HG02759 (cell line): ENCODE results near the gene ASS1.

Experiments used
- ATAC-seq: cut with Tn5 transposase; IDR thresholded peaks from one replicate; pipeline ENCODE4 v1.9.1; 2021; ENCODE audit warnings: mild to moderate bottlenecking, moderate library complexity; ENCODE audit not compliant: unreplicated experiment

Gene ASS1

DNA sequence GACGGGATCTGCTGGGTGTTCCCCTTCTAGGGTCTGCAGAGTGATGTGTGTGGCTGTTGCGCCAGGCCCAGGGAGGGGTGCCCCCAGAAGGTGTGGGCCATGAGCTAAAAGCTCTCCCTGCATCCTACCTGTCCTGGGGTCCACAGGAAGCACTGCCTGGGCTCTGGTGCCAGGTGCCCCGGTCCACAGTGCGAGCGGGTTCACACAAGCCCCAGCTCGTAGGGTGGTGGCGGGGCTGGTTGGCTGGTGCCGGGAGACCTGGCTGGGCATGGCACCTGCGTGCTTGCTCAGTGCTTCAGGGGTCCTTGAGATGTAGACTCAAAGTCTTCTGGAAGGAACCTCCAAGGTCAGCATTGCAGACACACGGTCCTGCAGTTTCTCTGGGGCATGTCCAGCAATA, 25.5 kb downstream of the ASS1 start:
- no peak for ATAC-seq

DNA sequence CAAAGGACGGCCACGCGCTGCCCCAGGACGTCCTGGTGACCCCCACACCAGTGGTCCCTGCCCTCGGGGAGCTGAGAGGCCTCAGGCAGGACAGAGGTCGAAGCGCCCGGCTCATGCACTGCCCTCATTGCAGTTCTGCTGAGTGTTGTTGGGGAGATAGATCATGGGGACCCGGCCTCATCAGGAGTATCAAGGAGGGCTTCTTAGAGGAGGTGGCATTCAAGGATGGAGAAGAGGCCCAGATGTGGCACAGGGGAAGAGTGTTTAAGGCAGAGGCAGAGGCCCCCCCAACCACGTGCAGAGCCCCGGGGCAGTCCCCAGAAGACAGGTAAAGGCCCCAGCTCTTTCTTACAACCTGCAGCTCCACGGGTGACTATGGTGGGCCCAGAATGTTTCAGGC, 26.2 kb downstream of the ASS1 start:
- ATAC-seq = no peak

DNA sequence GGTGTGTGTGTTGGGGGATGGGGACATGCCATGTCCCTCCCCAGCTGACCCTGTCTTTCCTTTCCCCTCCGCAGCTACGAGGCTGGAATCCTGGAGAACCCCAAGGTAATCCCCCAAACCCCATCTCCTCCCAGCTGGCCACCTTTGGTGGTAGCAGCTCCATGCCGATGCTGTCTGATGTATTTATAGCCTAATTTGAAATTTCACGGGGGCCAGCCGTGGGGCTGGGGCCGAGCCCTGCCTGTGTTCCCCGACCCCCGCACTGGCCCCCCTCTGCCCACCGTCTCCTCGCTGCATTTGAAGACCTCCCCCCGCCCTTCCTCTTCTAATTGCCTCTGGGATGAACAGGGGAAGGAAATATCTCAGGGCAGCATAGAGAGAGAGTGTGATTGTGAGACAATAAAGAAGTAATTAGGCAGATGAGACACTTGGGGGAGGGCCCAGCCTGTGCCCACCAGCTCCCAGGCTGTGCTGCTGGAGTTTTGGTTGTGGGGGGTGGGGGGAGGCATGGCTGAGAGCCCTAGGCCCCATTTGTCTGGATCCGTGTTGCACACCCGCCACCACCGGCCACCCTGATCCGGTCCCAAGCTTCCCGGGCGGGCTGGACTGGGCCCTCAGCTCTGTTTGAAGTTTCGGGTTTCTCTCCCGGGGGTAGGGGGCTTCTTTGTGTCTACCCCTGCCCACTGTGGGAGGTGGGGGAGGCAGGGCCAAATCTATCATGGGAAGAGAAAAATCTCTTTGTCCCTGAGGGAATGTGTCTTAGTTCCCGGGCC, 26.8 kb downstream of the ASS1 start:
- ATAC-seq = no peak

DNA sequence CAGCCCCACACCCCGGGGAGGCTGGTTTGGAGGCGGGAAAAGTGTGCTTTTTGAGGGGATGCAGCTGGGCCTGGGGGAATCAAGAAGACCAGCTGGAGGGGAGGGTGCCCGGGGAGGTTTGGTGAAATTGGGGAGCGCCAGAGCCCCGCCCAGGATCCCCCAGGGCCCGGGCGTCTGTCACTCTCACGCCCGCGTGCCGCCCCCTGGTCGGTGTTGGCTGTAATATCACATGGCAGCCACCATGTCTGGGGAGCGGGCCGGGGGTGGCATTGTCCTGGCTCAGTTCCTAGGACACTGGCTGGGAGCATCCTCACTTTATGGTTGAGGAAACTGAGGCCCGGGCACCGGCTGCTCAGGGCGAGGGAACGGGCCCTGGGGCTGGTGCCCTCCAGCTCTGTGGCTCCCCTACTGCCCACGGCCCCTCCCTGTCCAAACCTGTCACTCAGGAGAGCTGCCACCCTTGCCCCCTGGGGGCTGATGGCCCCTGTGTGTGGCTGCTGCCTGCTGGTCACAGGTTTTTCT, 27.5 kb downstream of the ASS1 start:
- no peak for ATAC-seq

DNA sequence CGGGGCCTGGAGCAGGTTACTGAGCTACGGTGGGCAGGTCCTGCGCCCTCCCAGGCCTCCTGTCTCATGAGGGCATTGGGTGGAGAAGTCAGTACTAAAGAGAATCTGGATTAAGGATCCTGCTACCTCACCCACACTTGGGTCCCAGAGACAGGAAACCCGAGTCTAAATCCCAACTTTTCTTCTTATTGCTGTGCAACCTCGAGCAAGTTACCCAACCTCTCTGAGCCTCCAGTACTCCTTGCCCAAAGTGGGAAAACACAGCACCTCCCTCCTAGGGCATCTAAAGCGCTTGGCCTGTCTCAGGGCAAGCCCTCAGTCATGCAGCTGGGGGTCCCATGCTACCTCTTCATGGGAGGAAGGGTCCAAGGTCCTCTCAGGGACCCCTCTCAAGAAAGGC, 28.2 kb downstream of the ASS1 start:
- ATAC-seq = no peak

DNA sequence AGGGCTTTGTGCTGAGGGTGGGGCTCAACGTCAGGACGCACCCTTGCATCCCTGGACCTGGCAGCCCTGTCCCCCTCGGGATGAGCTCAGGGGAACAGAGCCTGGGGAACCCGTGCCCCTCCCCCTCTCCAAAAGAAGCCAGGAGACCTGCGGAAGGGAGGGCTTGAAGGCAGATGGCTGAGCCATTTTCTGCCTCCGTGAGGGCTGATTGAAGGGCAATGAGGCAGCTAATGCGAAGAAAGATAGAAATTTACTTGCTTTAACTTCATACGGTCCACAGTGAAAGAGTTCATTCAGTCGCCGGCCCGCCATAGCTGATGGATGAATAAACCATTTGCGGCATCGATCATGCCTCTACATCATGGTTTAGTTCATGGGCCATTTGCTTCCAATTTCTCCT, 28.8 kb downstream of the ASS1 start:
- no peak for ATAC-seq

DNA sequence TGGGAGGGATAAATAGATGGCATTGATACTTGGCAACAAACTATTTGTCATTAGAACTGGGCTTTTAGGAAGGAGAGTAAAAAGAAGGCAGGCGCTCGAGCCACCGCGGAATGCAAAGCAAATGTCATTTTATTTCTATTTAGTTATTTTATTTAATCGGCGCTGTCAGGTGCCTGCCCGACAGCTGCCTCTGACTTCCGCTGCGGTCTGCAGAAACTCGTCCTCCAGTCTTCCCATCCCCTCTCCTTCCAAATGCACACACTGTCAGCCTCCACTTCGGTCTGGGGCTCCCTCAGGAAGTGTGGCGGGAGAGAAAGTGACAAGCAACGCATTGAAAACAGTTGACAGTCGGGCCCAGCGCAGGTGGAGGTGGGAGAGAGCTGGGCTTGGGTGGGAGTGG, 29.3 kb downstream of the ASS1 start:
- ATAC-seq = no peak

DNA sequence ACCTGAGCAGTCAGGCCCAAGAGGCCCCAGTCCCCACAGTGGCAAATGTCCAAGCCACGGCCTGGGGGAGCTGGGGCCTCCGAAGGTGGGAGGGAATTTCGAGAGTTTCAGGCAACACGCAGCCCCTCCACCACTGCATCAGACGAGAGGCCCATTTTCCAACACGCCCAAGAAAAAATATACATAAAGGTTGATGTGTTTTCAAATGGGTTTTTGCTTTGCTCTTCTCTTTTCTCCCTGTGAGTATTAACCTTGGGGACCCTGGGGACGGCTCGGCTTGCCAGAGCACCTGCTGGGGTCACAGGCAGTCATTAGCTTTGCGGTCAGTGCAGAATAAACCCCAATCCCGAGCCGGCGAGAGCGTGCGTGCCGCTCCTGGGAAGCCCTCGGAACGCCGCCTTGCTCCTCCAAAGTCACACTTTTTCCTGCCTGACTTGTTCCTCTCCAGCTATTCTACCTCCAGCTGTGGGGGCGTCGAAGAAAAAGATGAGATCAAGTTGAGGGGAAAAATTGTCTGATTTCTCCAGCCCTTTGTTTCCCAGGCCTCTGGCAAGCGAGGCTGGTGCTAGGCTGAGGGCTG, 31.5 kb downstream of the ASS1 start:
- ATAC-seq = no peak

DNA sequence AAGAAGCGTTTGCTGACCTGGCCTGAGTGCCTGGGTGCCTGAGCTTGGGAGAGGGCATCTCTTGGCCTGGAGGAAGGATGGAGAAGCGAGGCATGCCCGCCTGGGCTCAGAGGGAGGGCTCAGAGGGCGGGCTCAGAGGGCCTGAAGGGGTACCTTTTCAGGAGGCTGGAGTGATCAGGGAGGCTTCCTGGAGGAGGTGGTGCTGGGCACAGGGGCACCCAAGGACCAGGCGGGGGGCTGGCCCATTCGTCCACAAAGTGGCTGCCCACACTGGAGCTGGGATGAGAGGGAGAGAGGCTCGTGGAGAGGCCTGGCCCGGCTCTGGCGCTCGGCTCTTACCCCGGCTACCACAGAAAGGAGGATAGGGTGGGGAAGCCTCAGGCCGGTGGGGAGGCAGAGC, 32.8 kb downstream of the ASS1 start:
- no peak for ATAC-seq

DNA sequence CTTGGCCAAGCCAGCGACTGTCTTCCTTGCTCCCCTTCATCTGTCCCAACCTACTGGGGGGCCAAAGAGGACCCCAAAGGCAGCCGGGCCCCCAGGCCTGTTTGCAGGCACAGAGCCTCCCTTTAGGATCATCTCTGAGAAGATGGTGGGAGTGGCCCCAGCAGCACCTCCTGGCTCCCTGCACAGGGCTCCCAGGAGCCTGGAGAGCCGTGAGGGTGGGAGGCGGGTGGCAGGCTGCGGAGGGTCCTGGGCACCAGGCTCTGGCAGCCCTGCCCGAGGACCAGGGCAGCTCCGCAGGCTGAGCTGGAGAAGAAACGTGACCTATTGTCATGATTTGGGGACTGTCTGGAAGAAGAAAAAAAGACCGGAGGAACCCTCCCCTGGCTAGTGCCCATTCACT, 33.4 kb downstream of the ASS1 start:
- ATAC-seq = no peak

DNA sequence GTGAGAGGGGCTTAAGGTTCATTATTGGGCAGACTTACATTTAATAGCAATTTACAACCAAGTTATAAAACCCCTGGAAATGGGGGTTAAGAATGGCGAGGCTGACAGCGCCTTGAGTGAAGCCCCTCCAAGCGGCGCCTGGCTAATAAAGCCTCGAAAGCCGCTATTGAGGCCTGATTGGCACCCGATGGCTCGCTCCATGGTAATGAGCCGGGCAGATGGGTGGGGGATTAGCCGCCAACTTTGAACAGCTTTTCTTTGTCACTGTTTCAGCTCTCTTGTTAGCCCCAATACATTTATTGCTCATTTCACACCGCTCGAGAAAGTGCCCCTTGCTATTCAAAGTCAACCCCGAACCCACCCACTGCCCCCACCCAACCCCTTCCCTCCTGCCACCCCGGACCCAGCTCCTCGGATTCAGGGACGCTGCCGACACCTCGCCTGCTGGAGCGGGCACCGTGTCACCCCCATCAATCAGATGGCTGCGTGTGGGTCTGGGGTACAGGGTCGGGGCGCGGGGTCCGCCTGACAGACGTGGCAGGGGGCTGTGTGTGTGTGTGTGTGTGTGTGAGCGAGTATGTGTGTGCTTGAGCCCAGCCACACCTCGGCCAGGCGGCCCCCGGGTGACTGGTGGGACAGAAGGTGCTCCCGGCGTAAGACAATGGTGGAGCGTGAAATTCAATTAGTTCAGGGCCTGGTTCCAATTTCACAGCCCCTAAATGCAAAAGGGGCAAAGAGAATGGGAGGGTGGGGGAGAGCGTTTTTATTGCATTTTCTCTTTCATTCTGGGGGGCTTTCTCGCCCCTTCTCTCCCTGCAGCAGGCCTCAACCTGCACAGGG, 34.2 kb downstream of the ASS1 start:
- no peak for ATAC-seq

DNA sequence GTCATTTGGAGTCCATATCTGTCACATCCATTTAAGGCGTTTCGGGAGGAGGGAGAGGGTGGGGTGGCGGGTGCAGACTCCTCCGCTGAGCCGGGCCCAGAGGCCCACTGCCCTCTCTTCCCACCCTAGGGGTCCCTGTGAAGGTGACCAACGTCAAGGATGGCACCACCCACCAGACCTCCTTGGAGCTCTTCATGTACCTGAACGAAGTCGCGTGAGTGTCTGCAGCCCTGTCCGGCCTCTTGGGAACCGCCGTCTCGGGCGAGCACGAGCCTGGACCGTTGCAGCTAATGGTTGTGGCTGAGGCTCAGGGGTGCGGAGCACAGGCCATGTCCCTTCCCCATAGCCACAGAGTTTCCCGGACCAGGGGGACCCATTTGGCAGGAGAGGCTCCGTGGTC, 34.8 kb downstream of the ASS1 start:
- ATAC-seq = no peak

DNA sequence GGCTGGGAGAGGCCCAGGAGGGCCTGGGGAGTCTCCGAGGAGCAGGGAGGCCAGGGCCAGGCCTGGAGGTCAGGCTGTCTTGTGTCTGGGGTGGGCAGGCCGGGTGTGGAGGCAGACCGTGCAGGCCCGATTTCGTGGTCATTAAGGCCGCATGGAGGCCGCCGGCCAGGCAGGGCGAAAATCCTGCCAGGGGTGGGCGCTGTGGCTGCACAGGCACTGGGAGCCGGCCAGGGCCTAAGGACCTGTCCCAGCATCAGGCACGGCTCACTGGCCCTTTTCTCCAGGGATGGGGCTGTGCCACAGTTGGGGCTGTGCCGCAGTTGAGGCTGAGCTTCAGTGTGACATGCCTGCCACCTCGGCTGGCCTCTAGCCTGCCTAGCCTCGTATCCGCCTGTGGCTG, 35.9 kb downstream of the ASS1 start:
- ATAC-seq = no peak

DNA sequence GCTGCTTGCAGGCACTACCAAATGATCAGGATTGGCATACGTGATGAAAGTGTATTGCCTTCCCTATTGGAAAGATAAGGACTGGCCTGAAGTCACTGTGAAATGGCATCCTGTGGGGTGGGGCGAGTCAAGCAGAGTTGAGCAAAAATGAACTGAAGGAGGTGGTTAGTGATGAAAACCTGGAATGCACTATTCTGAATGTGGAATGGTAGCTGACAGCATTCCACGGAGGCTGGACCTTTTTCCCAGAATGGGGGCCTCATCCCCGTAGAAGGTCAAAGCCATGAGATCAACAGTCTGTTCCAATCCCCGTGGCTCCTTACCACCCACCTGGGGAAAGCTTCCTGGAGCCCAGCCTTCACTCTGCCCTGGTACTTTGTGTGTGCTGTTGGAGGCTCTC, 37.7 kb downstream of the ASS1 start:
- ATAC-seq = no peak

DNA sequence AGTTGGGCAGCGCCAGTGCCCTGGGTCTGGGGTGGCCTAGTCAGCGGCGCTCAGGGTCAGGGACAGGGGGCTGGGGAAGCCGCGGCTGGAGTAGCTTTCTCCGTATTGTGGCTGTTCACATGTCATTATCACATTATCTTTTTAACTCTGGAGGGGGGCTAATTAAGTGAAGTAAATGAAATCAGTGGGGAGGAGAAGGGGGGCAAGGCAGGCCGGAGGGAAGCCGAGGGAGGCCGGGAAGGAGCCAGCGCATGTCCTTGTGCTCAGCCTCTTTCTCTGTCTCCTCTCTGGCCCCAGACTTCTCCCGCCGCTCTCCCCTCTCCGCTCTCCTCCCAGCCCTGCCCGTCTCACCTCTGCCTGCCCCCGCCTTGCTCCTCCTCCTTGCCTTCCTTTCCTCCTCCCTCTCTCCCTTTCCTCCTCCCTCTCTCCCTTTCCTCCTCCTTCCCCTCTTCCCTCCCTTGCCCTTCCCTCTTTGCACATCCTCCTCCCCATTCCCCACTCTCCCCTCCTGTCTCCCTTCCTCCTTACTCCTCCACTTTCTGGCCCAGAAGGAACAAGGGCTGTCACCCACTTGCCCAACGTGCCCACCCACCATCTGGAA, 38.7 kb downstream of the ASS1 start:
- ATAC-seq = no peak

DNA sequence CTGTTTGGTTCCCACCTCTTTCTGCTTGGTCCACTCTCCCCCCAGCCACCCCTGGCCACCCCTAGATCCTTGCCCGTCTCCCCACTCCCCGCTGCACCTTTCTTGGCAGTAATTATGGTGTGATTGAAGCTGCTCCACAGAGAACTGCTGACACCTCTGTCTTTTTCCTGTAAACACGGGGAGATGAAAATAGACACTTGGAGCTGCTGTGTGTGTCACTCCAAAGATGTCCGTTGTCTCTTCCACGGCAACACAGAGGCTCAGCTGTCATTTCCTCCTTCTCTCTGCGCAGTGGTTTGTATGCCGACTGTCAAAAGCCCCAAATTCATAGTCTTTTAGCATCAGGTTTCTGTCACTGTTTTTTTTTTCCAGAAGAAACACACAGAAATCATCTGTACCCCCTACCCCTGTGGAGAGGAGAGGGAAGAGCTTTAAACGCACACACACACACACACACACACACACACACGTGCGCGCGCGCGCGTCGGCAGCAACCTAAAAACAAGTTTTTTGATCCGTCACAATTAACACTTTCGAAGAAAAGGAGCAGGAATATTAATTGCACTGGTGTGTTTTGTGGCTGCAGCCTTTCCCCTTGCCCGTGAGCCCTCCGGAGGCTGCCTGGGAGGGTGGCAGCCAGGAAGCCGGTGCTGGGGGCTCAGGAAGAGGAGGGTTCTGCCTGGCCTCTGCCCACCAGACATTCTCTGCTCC, 39.8 kb downstream of the ASS1 start:
- no peak for ATAC-seq

DNA sequence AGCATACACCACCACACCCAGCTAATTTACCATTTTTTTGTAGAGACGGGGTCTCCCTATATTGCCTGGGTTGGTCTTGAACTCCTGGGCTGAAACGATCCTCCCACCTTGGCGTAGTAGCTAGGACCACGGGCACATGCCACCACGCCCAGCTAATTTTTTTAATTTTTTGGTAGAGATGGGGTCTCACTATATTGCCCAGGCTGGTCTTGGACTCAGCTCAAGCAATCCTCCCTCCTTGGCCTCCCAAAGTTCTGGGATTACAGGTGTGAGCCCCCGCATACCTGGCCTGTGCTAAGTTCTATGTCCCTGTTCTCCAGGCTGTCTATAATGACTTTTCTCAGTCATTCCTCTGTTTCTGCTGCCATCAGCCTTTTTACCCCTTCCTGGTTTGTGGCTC, 41.3 kb downstream of the ASS1 start:
- no peak for ATAC-seq

DNA sequence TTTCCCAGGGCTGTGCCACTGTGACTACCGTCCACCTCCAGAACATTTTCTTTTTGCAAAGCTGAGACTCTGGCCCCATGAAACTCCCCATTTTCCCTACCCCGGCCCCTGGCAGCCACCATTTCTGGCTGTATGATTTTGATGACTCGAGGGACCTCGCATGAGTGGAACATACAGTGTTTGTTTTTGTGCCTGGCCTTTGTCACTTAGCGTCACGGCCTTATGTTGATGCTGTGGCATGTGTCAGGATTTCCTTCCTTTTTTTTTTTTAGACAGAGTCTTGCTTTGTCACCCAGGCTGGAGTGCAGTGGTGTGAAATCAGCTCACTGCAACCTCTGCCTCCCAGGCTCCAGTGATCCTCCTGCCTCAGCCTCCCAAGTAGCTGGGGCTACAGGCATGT, 42.7 kb downstream of the ASS1 start:
- no peak for ATAC-seq

DNA sequence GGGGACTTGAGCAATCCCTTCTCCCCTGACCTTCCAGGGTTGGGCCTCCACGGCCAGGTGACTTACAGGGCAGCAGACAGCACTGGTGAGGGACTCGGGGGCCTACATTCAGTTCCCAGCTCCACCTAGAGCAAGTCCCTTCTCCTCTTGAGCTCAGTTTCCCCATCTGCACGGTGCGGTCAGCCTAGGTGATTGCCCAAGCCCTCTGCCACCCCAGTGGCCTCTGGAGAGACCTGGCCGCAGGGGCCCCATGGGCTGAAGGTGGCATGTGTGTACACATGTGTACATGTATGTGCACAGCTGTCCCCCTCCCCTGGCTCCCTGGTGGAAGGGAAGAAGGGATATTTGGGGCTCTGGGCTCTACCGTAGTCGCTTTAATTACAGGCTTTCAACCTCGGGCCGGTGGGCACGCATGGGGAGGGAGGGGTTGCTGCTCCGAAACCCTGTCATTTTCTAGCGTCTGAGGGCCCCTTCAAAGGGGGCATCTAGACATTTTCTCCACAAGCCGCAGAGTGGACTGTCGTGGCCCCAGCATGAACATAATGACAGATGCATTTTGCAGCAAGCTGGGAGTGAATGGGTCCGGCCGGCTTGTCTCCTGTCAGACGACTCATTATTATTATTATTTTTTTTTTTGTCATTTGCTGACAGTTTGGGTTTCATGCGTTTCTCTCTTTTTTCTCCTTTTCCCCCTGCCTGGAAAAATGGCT, 44.0 kb downstream of the ASS1 start:
- ATAC-seq = no peak

DNA sequence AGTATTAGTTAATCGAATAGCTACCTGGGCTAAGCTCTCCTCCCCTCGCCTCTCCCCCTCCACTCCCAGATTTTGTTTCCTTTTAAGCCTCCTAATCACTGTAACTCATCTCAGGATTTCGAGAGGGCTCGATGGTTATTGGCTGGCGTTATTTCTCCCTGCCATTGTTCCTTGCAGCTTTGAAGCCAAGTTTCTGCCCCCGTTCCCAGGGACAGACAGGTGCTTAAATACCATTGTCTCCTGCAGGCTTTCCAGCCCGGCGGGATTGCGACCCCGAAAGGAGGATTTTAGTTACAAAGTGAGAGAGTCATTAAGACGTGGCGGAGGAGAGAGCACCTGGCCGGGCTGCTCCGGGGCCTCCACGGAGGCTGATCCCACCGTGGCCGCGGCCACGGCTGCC, 46.2 kb downstream of the ASS1 start:
- no peak for ATAC-seq
